Activated CD4-positive, alpha-beta memory T cell treated with anti-CD3 and anti-CD28 coated beads, Interleukin-2, amount 10 ng/mL, durations not matched to agents 7 days and 5 days (primary cell): ENCODE results near the gene PC. TPM values are rescaled to one million over a fixed set of nuclear protein-coding genes. Genes with fewer than 3 reads are reported as not detected.

Experiments
- CTCF ChIA-PET: fragments of 350-600 bp; sonication (Branson Sonifier 250); formaldehyde crosslinking; loops from one replicate; lab custom pipeline; 2021; ENCODE audit warnings: antibody characterized with exemption, inconsistent platforms; lab: Charles Lee
- POLR2A ChIA-PET: fragments of 350-600 bp; sonication (Branson Sonifier 250); formaldehyde crosslinking; loops from one replicate; lab custom pipeline; 2021; ENCODE audit warnings: antibody characterized with exemption; lab: Charles Lee
- DNase-seq: peaks from one replicate; pipeline ENCODE4 v3.0.0-alpha.2; 2020
- H3K27ac Mint-ChIP-seq: one replicate; pipeline ENCODE4 v1.8.0; 2021; ENCODE audit warnings: mild to moderate bottlenecking, mixed read lengths
- H3K27me3 Mint-ChIP-seq: one replicate; pipeline ENCODE4 v1.8.0; 2021; ENCODE audit warnings: mixed read lengths
- H3K36me3 Mint-ChIP-seq: one replicate; pipeline ENCODE4 v1.8.0; 2021; ENCODE audit warnings: low read depth, mixed read lengths
- H3K4me1 Mint-ChIP-seq: one replicate; pipeline ENCODE4 v1.8.0; 2021; ENCODE audit warnings: mixed read lengths
- H3K4me3 Mint-ChIP-seq: one replicate; pipeline ENCODE4 v1.8.0; 2021; ENCODE audit warnings: mild to moderate bottlenecking, mixed read lengths
- H3K9me3 Mint-ChIP-seq: one replicate; pipeline ENCODE4 v1.8.0; 2021; ENCODE audit warnings: mixed read lengths
- total RNA-seq, 2 experiments: library from RNA; stranded (reverse); gene quantifications; one replicate each; pipeline ENCODE4 v1.2.3, GENCODE V29; 2021

PC gene
- total RNA-seq, 2 experiments from 2014 or later: 5.1 to 7.4 TPM

DNA sequence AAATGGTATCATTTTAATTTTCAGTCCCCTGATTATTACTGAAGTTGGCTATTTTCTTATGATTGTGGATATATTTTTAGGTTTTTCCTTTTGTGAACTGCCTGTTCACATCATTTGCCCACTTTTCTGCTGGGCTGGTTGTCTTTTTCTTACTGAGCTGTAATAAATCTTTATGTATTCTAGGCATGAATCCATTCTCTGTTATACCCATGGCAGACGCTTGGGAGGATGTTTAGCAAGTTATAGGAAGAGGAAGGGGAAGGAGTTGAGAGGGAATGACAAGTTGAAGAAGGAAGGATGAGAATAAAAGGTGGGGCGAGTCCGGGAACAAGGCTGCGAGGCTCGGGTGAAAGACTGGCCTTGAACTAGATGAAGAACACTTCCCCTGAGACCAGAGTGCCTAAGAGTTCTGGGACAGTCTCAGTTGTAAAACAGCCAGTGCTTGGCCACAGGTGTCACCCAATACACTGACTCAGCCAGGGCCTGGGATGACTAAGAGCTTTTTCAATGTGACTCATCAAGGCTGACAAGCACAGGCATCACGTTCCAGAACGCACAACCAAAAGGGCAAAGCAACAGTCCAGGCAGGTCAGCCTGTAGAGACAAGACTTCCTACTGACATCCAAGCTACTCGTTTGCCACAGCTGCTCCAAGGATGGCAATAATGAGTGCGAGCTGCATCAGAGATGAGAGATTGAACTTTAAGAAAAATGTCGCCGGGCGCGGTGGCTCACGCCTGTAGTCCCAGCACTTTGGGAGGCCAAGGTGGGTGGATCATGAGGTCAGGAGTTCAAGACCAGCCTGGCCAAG lies 66.1 kb downstream of the PC start:
- peak overlapping the region; percentile 9 for H3K4me3 Mint-ChIP-seq
- H3K4me1 Mint-ChIP-seq: peaks cover 13% of the 10 kb centered on the region
- H3K9me3 Mint-ChIP-seq: peaks cover 2% of the 10 kb centered on the region
- DNase-seq: peak; percentile 70
- CTCF ChIA-PET: no interaction called here
- POLR2A ChIA-PET: interaction anchor here (0.9 to 1.2 kb wide), 2 partner anchors 10 to 215 kb away, joined by 3 read pairs; no protein-coding TSS in a partner anchor
- no peaks in the 10 kb centered on the region for H3K36me3 Mint-ChIP-seq
- H3K27ac Mint-ChIP-seq: no peak overlapping the region
- H3K27me3 Mint-ChIP-seq: peaks cover 12% of the 10 kb centered on the region

DNA sequence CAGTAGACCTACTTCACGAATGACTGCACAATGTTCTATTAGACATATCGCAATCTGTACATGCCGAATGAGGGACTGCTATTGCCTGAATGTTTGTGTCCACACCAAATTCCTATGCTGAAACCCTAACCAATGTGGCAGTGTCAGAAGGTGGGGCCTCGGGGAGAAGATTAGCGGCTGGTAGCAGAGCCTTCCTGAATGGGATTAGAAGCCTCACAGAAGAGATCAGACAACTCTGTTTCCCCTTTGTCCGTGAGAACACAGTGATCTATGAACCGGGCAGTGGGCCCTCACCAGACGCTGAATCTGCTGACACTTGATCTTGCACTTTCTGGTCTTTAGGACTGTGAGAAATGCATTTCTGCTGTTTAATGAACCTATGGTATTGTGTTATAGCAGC lies 68.2 kb downstream of the PC start:
- no peak for DNase-seq
- CTCF ChIA-PET: no interaction called here
- Mint-ChIP-seq H3K27ac (no peak overlapping the region), H3K27me3 (peaks cover 10% of the 10 kb centered on the region), H3K4me1 (peaks cover 13% of the 10 kb centered on the region), H3K36me3 (no peaks in the 10 kb centered on the region), H3K9me3 (peaks cover 2% of the 10 kb centered on the region), H3K4me3 (no peak overlapping the region)
- POLR2A ChIA-PET: no interaction called here

DNA sequence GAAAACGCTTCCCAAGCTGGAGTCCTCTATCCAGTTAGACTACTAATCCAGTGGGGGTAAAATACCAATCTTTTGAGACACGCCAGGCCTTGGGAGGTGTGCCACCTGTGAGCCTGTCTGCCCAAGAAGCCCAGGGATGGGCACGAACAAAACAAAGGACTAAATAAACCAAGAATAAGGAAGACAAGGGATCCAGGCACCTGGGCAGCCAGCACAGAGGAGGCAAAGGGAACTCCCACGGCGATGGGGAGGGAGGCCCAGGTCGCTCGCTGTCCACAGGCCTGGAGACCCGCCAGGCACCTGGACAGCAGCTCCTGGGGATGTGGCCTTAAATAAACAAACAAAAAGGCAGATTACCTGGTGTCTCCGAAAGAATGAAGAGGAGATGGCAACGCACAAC lies 69.9 kb downstream of the PC start:
- Mint-ChIP-seq H3K36me3 (no peaks in the 10 kb centered on the region), H3K4me3 (no peak overlapping the region)
- POLR2A ChIA-PET: no interaction called here

DNA sequence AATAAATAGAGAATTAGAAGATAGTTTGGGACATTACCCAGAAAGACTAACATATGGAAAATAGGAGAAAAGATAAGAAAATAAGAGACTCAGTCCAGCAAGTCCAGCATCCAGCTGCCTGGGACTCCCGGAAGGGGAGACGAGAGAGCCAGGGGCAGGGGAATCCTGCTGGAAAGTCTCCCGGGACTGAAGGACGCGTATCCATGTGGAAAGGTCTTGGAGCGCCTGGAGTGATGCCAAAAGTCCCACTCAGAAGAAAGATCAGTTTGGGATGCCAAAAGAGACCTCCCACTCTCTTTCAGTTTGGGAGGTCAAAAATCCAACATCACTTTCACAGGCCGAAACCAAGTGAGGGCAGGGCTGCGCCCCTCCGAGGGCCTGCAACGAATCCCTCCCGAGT lies 70.7 kb downstream of the PC start:
- Mint-ChIP-seq H3K27me3 (peaks cover 2% of the 10 kb centered on the region), H3K4me1 (peaks cover 9% of the 10 kb centered on the region), H3K9me3 (peaks cover 2% of the 10 kb centered on the region), H3K36me3 (no peaks in the 10 kb centered on the region), H3K4me3 (no peak overlapping the region), H3K27ac (no peak overlapping the region)
- no peak for DNase-seq
- POLR2A ChIA-PET: interaction anchor here (1.0 kb wide), 1 partner anchor 12 kb away, joined by 3 read pairs; no protein-coding TSS in a partner anchor
- CTCF ChIA-PET: interaction anchor here (1.5 kb wide), 1 partner anchor 13 kb away, joined by 3 read pairs; no protein-coding TSS in a partner anchor

More for the DNA sequence above, 69.9 kb downstream of the PC start:
- peaks cover 2% of the 10 kb centered on the region for H3K9me3 Mint-ChIP-seq
- H3K27ac Mint-ChIP-seq: no peak overlapping the region
- H3K27me3 Mint-ChIP-seq: peaks cover 4% of the 10 kb centered on the region
- CTCF ChIA-PET: no interaction called here
- no peak for DNase-seq
- H3K4me1 Mint-ChIP-seq: peaks cover 13% of the 10 kb centered on the region

DNA sequence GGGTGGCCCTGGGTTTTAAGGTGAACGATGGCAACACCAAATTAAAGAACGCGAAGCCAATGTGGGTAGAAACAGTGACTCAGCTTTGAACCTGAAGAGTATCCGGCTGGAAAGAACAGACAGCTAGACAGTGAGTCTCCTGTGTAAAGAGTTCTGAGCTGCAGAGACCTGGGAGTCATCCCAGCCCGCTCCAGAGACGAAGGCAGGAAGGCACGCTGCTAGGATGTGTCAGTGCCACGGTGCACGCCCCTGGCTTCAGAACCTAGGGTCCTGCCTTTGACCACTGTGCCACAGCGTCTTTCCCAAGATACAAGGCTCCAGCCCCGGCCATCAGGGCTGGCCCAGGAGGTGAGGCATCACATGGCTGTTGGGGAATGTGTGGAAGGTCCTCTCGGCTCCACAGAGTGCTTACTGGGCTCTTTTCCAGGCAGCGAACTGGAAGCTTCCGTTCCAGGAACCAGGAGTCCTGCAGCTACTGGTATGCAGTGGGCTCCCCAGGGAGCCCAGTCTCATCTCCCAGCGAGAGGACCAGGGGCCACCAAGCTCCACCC lies 71.4 kb downstream of the PC start:
- Mint-ChIP-seq H3K4me3 (no peak overlapping the region), H3K4me1 (peaks cover 2% of the 10 kb centered on the region), H3K27me3 (no peaks in the 10 kb centered on the region), H3K9me3 (no peaks in the 10 kb centered on the region), H3K27ac (no peak overlapping the region), H3K36me3 (no peaks in the 10 kb centered on the region)
- POLR2A ChIA-PET: interaction anchor here (1.0 kb wide), 1 partner anchor 13 kb away, joined by 3 read pairs; no protein-coding TSS in a partner anchor
- no peak for DNase-seq
- CTCF ChIA-PET: interaction anchor here (1.5 kb wide), 1 partner anchor 12 kb away, joined by 3 read pairs; no protein-coding TSS in a partner anchor

DNA sequence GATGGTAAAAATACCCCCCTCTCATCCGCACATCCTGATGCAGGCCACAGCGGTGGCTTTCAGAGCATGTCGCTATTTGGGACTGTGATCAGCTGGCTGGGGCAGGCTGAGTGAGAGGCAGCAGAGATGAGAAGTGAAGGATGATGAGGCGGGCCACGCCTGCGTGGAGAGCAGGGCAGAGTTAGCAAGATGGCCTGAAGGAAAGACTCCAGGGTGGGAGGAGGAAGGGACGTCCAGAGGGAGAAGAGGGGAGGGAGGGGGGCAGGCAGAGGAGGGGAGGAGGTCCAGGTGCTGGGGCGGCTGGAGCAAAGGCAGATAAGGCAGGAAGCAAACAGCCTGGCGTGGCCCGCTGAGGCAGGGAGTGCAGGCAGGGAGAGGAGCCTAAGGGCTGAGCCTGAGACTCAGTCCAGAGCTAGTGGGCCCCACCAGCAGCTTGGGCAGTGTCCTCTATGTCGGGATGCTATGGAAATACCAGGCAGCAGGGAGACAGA lies 72.2 kb downstream of the PC start:
- POLR2A ChIA-PET: no interaction called here
- CTCF ChIA-PET: interaction anchor here (1.5 kb wide), 1 partner anchor 11 kb away, joined by 3 read pairs; no protein-coding TSS in a partner anchor

DNA sequence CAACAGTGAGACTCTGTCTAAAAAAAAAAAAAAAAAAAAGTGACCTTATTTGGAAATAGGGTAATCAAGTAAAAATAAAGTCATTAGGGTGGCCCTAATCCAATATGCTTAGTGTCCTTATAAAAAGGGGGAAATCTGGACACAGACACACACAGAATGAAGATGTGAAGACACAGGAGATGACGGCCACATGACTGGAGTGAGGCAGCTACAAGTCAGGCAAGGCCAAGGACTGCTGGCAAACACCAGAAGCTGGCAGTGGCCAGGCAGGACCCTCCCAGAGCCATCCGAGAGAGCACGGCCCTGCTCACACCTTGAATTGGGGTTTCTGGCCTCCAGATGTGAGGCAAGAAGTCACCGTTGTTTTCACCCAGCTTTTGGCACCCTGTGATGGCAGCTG lies 72.7 kb downstream of the PC start:
- no peak overlapping the region for H3K4me3 Mint-ChIP-seq
- H3K9me3 Mint-ChIP-seq: no peaks in the 10 kb centered on the region
- no peak overlapping the region for H3K27ac Mint-ChIP-seq
- no peak for DNase-seq
- H3K27me3 Mint-ChIP-seq: no peaks in the 10 kb centered on the region
- POLR2A ChIA-PET: no interaction called here
- CTCF ChIA-PET: interaction anchor here (0.7 to 1.0 kb wide), 2 partner anchors 30 to 49 kb away, joined by 3 read pairs; no protein-coding TSS in a partner anchor
- no peaks in the 10 kb centered on the region for H3K36me3 Mint-ChIP-seq
- peaks cover 6% of the 10 kb centered on the region for H3K4me1 Mint-ChIP-seq

More for the DNA sequence above, 72.2 kb downstream of the PC start:
- Mint-ChIP-seq H3K9me3 (no peaks in the 10 kb centered on the region), H3K36me3 (no peaks in the 10 kb centered on the region), H3K4me1 (peaks cover 1% of the 10 kb centered on the region), H3K27me3 (no peaks in the 10 kb centered on the region), H3K4me3 (no peak overlapping the region), H3K27ac (no peak overlapping the region)
- no peak for DNase-seq

DNA sequence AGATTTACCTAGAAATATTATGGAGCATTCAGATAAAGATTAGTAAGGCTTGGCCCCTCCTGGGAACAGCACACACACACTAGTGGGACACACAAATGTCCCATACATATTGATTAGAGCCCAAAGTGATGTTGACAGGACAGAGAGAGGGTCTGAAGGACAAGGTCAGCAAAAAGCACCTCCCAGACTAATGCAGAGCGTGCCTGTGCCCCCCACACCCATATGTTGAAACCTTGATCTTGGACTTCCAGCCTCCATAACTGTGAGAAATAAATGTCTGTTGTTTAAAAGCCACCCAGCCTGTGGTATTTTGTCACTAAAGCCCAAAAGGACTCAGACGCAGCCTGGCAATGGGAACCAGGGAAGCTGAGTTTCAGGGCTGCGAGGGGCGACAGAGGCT lies 73.7 kb downstream of the PC start:
- no peaks in the 10 kb centered on the region for H3K27me3 Mint-ChIP-seq
- no peaks in the 10 kb centered on the region for H3K36me3 Mint-ChIP-seq
- CTCF ChIA-PET: interaction anchor here (1.0 to 2.1 kb wide), 5 partner anchors 17 to 189 kb away, joined by 3 to 7 read pairs (median 3); no protein-coding TSS in a partner anchor
- no peak overlapping the region for H3K27ac Mint-ChIP-seq
- POLR2A ChIA-PET: no interaction called here
- DNase-seq: no peak
- no peak overlapping the region for H3K4me3 Mint-ChIP-seq
- peaks cover 12% of the 10 kb centered on the region for H3K4me1 Mint-ChIP-seq
- no peaks in the 10 kb centered on the region for H3K9me3 Mint-ChIP-seq

DNA sequence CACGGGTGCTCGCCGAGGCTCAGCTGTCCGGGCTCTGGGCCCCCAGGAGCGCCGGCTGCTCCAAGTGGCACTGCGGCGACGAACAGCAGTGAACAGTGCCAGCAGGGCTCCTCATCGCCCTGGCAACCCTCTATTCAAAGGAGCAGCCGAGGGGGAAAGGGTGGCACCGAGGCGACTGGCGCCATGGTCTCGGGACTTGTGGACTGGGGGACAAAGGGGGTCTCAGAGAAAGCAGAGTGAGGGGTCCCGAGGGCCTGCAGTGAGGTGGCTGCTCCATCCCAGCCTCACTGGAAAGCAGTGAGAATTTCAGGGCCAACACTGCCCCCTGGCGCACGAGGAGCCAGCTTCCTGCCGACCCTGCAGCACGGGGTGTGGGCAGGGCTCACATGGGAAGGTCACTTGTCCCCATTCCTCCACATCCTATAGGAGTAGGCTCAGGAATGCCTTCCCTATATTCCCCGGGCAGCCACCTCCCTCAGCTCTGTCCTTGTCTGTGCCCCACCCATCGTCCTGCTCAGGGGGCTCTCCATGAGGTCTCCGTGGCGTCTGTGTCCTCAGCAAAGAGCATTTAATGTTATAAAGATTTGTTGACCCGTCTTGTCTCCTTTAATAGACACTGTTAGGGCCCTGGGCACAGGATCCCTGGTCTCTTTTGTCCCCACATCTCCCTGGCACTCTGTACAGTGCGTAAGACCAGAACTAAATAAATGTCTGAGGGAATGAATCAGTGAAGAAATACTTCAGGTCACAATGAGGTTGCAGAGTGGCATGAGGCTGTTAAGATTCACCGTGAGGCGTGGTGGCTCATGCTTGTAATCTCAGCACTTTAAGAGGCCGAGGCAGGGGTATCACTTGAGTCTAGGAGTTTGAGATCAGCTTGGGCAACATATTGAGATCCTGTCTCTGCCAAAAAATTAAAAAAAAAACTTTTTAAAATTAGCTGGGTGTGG lies 74.9 kb downstream of the PC start:
- Mint-ChIP-seq H3K27me3 (no peaks in the 10 kb centered on the region), H3K4me1 (peaks cover 13% of the 10 kb centered on the region), H3K27ac (no peak overlapping the region), H3K36me3 (no peaks in the 10 kb centered on the region), H3K9me3 (no peaks in the 10 kb centered on the region), H3K4me3 (no peak overlapping the region)
- DNase-seq: peak; percentile 68
- POLR2A ChIA-PET: interaction anchor here (1.1 kb wide), 1 partner anchor 188 kb away, joined by 3 read pairs; no protein-coding TSS in a partner anchor
- CTCF ChIA-PET: interaction anchor here (0.7 to 2.1 kb wide), 9 partner anchors 16 to 188 kb away, joined by 3 to 7 read pairs (median 3); partner anchors contain the start of gene RCE1

DNA sequence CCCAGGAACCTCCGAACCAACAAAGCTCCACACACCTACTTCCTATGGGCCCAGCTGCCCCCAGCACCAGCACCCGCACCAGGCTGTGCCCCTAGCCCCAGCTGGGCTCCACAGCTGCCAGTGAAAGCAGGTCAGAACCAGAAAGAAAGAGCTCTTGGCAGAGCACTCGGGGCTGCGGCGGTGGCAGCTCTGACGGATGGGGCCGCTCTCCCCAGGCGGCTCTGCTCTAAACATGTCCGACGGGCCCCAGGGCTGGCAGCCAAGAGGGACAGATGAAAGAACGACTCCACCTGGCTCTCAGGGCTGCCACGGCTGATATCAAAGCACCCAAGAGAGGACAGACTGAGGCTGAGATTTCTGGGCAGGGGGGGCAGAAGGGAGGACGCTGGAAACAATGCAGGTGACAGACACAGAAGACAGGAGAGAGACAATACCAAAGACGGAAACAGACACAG lies 75.6 kb downstream of the PC start:
- CTCF ChIA-PET: interaction anchor here (0.7 to 2.1 kb wide), 8 partner anchors 13 to 366 kb away, joined by 3 to 7 read pairs (median 4); partner anchors contain the start of gene RBM4B
- H3K27ac Mint-ChIP-seq: no peak overlapping the region
- peaks cover 13% of the 10 kb centered on the region for H3K4me1 Mint-ChIP-seq
- H3K27me3 Mint-ChIP-seq: no peaks in the 10 kb centered on the region
- DNase-seq: no peak
- H3K4me3 Mint-ChIP-seq: no peak overlapping the region
- no peaks in the 10 kb centered on the region for H3K36me3 Mint-ChIP-seq
- POLR2A ChIA-PET: interaction anchor here (1.1 to 2.8 kb wide), 2 partner anchors 40 to 187 kb away, joined by 3 to 14 read pairs; partner anchors contain the start of gene RCE1
- H3K9me3 Mint-ChIP-seq: no peaks in the 10 kb centered on the region

DNA sequence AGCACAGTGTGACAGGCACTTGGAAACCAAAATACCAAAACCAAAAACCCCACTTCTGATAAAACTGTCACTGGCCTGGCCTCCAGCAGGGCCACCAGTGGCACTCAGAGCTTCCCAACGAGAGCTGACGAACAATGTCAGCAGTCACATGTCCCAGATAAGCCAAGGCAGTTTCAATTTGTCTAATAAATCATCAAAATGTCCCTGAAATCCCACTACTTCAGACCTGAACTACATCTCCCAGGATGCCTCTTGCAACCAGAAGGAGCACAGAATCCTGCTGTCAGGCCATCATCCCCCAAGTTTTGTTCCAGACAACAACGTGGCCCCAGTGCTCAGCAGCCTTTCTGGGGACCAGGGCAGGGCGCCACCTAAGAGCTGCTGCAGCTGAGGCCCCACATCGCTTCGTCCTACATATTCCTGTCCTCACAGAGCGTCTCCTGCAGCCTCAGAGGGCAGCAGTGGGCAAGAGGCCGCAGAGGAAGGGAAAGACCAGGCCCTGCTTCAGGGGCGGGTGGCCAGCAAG lies 76.2 kb downstream of the PC start:
- Mint-ChIP-seq H3K27me3 (no peaks in the 10 kb centered on the region), H3K36me3 (no peaks in the 10 kb centered on the region), H3K4me3 (no peak overlapping the region), H3K4me1 (peaks cover 13% of the 10 kb centered on the region), H3K9me3 (no peaks in the 10 kb centered on the region), H3K27ac (no peak overlapping the region)
- CTCF ChIA-PET: interaction anchor here (0.6 to 1.5 kb wide), 7 partner anchors 12 to 1891 kb away, joined by 3 to 5 read pairs (median 4); partner anchors contain the start of gene RBM4B
- no peak for DNase-seq
- POLR2A ChIA-PET: interaction anchor here (2.8 kb wide), 1 partner anchor 39 kb away, joined by 14 read pairs; the partner anchor contains the start of gene RCE1
